ENCODE data around the gene PPP4C. TPM values are rescaled to one million over a fixed set of nuclear protein-coding genes. Genes with fewer than 3 reads are reported as not detected.
A peak's percentile ranks its signal among the peaks of the same experiment; 100 is the strongest.

Gene PPP4C
- total RNA-seq, 1 donor from 2014 or later: 68.9 TPM

GRCh38 chr16:30065102-30065942 is 10.5 kb upstream of the PPP4C start, which contains the start of gene ALDOA:
ALDOA (plus strand) TSS chr16:30065760; CDS start chr16:30066898, 1,138 bp downstream.
- peaks cover 47% of the 10 kb centered on the region for H3K4me1 ChIP-seq
- intact Hi-C loops (cut with DNase I): no loop called here

GRCh38 chr16:30065943-30066760 is 9.6 kb upstream of the PPP4C start:
- Histone ChIP-seq H3K27ac (peak overlapping the region; percentile 99), H3K36me3 (peaks cover 42% of the 10 kb centered on the region), H3K9me3 (no peaks in the 10 kb centered on the region), H3K27me3 (ENCODE audit: low read depth) (no peaks in the 10 kb centered on the region), H3K4me3 (peak overlapping the region; percentile 95), H3K4me1 (peaks cover 47% of the 10 kb centered on the region)
- intact Hi-C loops (cut with DNase I): no loop called here
- DNase-seq (peak; percentile 76), ATAC-seq (peak; percentile 23 to 44)
- TF ChIP-seq CTCF (IDR thresholded peaks at IDR 0.05): no peak

More at GRCh38 chr16:30065102-30065942, 10.5 kb upstream of the PPP4C start, which contains the start of gene ALDOA:
- DNase-seq (peak; percentile 99), ATAC-seq (peak; percentile 95 to 96)
- Histone ChIP-seq H3K27me3 (ENCODE audit: low read depth) (no peaks in the 10 kb centered on the region), H3K4me3 (peak within 1 kb of the TSS; percentile 95), H3K9me3 (no peaks in the 10 kb centered on the region), H3K36me3 (peaks cover 34% of the 10 kb centered on the region), H3K27ac (peak within 1 kb of the TSS; percentile 99)
- peak; percentile 12 for TF ChIP-seq CTCF (IDR thresholded peaks at IDR 0.05)

- peak; percentile 60 for DNase-seq
- Histone ChIP-seq H3K27ac (peak overlapping the region; percentile 99), H3K36me3 (peaks cover 50% of the 10 kb centered on the region), H3K9me3 (no peaks in the 10 kb centered on the region), H3K4me3 (peak overlapping the region; percentile 95), H3K27me3 (ENCODE audit: low read depth) (no peaks in the 10 kb centered on the region), H3K4me1 (peaks cover 47% of the 10 kb centered on the region)
- intact Hi-C loops (cut with DNase I): no loop called here
- TF ChIP-seq CTCF (IDR thresholded peaks at IDR 0.05): no peak
- no peak for ATAC-seq
These were observed 8.8 kb upstream of the PPP4C start for GRCh38 chr16:30066761-30067583.

GRCh38 chr16:30067584-30067916 is 8.2 kb upstream of the PPP4C start:
- Histone ChIP-seq H3K4me1 (peaks cover 47% of the 10 kb centered on the region), H3K36me3 (peaks cover 56% of the 10 kb centered on the region), H3K27ac (peak overlapping the region; percentile 99), H3K27me3 (ENCODE audit: low read depth) (no peaks in the 10 kb centered on the region), H3K9me3 (no peaks in the 10 kb centered on the region), H3K4me3 (peak overlapping the region; percentile 95)
- intact Hi-C loops (cut with DNase I): no loop called here
- ATAC-seq: no peak
- TF ChIP-seq CTCF (IDR thresholded peaks at IDR 0.05): no peak
- DNase-seq: no peak

GRCh38 chr16:30068333-30068732 is 7.5 kb upstream of the PPP4C start:
- intact Hi-C loops (cut with DNase I): no loop called here
- no peak for ATAC-seq
- Histone ChIP-seq H3K27me3 (ENCODE audit: low read depth) (no peaks in the 10 kb centered on the region), H3K4me3 (no peak overlapping the region), H3K4me1 (peaks cover 44% of the 10 kb centered on the region), H3K9me3 (no peaks in the 10 kb centered on the region), H3K36me3 (peaks cover 63% of the 10 kb centered on the region), H3K27ac (no peak overlapping the region)
- no peak for DNase-seq
- TF ChIP-seq CTCF (IDR thresholded peaks at IDR 0.05): no peak
